ENCODE data around the gene MLLT10. TPM values are rescaled to one million over a fixed set of nuclear protein-coding genes. Genes with fewer than 3 reads are reported as not detected.

The MLLT10 gene
- total and polyA plus RNA-seq, 2 of the 8 experiments (the other 6 are each of a cell fraction or from before 2014, with no cell fraction given) = 53.1 to 62.1 TPM

- TF ChIP-seq EZH2 (IDR thresholded peaks at IDR 0.05; ENCODE audit: low read depth, low read length, severe bottlenecking) (no peak), SUZ12 (IDR thresholded peaks at IDR 0.05; ENCODE audit: low read length) (no peak), HDAC6 (IDR thresholded peaks at IDR 0.05; ENCODE audit: low read depth, low read length) (no peak), SIX5 (IDR thresholded peaks at IDR 0.05; ENCODE audit: low read depth, low read length) (no peak), CHD2 (IDR thresholded peaks at IDR 0.05; ENCODE audit: low read length) (no peak)
- TF ChIP-seq, protein P1, sequence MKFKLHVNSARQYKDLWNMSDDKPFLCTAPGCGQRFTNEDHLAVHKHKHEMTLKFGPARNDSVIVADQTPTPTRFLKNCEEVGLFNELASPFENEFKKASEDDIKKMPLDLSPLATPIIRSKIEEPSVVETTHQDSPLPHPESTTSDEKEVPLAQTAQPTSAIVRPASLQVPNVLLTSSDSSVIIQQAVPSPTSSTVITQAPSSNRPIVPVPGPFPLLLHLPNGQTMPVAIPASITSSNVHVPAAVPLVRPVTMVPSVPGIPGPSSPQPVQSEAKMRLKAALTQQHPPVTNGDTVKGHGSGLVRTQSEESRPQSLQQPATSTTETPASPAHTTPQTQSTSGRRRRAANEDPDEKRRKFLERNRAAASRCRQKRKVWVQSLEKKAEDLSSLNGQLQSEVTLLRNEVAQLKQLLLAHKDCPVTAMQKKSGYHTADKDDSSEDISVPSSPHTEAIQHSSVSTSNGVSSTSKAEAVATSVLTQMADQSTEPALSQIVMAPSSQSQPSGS (IDR thresholded peaks at IDR 0.05; ENCODE audit: low read length) = no peak
These were observed 224.7 kb downstream of the MLLT10 start (continued) for GRCh38 chr10:21758696-21759095.
